ENCODE measurements around the gene USP53.
A peak's percentile ranks its signal among the peaks of the same experiment; 100 is the strongest.

USP53 gene

DNA sequence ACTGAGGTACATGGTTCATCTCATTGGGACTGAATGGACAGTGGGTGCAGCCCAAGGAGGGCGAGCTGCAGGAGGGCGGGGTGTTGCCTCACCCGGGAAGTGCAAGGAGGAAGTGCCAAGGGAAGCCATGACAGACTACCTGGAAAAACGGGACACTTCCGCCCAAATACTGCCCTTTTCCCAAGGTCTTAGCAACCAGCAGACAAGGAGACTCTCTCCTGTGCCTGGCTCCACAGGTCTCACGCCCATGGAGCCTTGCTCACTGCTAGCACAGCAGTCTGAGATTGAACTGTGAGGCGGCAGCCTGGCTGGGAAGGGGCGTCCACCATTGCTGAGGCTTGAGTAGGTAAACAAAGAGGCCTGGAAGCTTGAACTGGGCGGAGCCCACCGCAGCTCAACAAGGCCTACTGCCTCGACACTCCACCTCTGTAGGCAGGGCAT, 14.7 kb upstream of the USP53 start:
- Histone ChIP-seq H3K27ac (no peak overlapping the region), H4K20me1 (no peaks in the 10 kb centered on the region), H3K4me3 (no peak overlapping the region), H3K27me3 (no peaks in the 10 kb centered on the region), H3K4me1 (0 out of 20 replicates have a peak, but pooled peaks cover 0 to 4% (median 0%) of the 10 kb centered on the region in 10 experiments), H3K4me2 (no peak overlapping the region), H3K36me3 (no peaks in the 10 kb centered on the region), H3K9ac (no peak overlapping the region), H3K9me3 (replicated peaks in 1 of 11) (peaks cover 0 to 15% (median 4%) of the 10 kb centered on the region in 11 experiments; a peak in 5 of 22 replicates)
- no peak for TF ChIP-seq Cebpa-rat (IDR thresholded peaks at IDR 0.05)

DNA sequence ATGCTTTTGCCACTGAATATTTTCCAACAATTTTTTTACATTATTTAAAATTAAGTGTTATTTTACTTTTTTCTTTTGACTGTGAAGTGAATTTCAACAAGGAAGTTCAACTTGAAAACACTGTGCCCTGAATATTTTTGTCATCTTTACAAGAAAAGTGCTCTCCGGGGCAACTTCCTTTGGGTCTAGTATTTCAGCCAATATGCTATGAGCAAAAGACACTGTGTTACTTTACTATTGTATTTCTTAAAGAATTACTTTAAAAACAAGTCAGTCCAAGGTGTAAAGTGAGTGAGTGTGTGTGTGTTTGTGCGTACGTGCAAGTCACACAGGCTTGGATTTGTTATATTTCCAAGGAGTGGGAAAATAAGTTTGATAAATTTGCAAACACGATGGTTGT, 7.6 kb upstream of the USP53 start:
- Histone ChIP-seq H3K4me3 (no peak overlapping the region), H4K20me1 (no peaks in the 10 kb centered on the region), H3K4me2 (peak overlapping the region in 2 of 11 experiments; percentile 12 to 32; a peak in 1 of 22 replicates), H3K27me3 (no peaks in the 10 kb centered on the region), H3K9ac (no peak overlapping the region), H3K4me1 (peaks cover 0 to 48% (median 15%) of the 10 kb centered on the region in 10 experiments; a peak in 13 of 20 replicates), H3K27ac (no peak overlapping the region), H3K9me3 (replicated peaks in 1 of 11) (peaks cover 0 to 10% (median 0%) of the 10 kb centered on the region in 11 experiments; a peak in 1 of 22 replicates), H3K36me3 (no peaks in the 10 kb centered on the region)
- TF ChIP-seq Cebpa-rat (IDR thresholded peaks at IDR 0.05), result no peak

DNA sequence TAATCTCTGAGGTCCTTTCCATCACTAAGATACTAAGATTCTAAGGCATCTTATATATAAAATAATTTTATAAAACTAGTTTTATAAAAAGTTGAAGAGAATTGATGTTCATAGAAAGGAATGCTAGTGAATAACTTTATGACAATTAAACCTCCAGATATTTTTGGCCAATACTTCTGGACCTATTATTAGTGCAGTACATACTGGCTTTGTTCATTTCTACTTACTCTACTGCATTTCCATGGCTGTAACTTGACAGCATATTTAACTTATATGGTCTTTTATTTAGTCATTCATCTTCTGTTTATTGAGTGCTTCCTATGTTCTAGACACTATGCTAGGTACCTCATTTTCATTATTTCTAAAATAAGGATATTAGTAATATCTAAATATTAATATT, 6.8 kb upstream of the USP53 start:
- Histone ChIP-seq H3K27me3 (no peaks in the 10 kb centered on the region), H3K36me3 (no peaks in the 10 kb centered on the region), H3K9ac (no peak overlapping the region), H3K4me1 (peaks cover 0 to 56% (median 18%) of the 10 kb centered on the region in 10 experiments; a peak in 15 of 20 replicates), H4K20me1 (no peaks in the 10 kb centered on the region), H3K4me2 (no peak overlapping the region; a peak in 1 of 22 replicates), H3K9me3 (replicated peaks in 1 of 11) (peaks cover 0 to 10% (median 0%) of the 10 kb centered on the region in 11 experiments; a peak in 1 of 22 replicates), H3K4me3 (no peak overlapping the region), H3K27ac (no peak overlapping the region)
- TF ChIP-seq Cebpa-rat (IDR thresholded peaks at IDR 0.05), result no peak

DNA sequence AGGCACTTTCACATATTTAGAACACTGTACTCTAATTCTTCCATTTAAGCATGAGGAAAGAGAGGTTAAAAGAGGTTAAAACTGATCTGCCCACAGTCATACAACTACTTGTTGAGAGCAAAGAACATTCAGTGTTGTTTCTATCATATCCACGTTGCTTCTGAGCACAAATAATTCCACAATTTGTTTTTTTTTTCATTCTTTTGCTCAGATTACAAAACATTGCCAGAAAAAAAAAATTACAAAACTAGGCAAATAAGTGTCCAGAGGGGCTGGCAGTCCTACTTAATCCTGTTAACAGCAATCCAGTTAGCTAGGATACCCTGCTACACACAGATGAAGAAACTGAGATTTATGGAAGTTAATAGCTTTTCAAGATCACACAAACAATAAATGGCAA, 6.3 kb upstream of the USP53 start:
- no peaks in the 10 kb centered on the region for H3K27me3 ChIP-seq
- H3K4me3 ChIP-seq, result no peak overlapping the region
- peaks cover 0 to 10% (median 0%) of the 10 kb centered on the region in 11 experiments; a peak in 1 of 22 replicates for H3K9me3 ChIP-seq (replicated peaks in 1 of 11)
- H3K27ac ChIP-seq, result no peak overlapping the region
- peaks cover 4 to 61% (median 23%) of the 10 kb centered on the region in 10 experiments; a peak in 19 of 20 replicates for H3K4me1 ChIP-seq
- H3K4me2 ChIP-seq, result peak overlapping the region in 3 of 11 experiments; percentile 50 to 61 (median 56); a peak in 4 of 22 replicates
- no peaks in the 10 kb centered on the region for H3K36me3 ChIP-seq
- TF ChIP-seq Cebpa-rat (IDR thresholded peaks at IDR 0.05), result no peak
- no peak overlapping the region for H3K9ac ChIP-seq
- H4K20me1 ChIP-seq, result no peaks in the 10 kb centered on the region

DNA sequence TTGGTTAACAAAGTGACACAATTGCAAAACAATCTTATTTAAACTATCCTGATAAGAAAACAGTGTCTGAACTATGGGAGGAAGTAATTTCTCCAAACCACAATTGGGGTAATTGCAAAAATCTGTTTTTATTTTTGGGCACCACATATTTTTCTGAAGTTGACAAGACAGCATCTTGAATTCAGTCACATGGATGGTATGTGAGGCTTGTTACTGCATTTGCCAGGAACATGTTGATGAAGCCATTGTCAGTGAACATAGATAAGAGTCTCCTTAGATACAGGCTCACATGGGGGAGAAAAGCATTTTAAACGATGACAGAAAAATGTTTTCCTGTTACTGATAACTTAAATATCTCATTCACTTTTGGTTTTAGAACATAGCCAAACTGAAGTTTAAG, 5.5 kb upstream of the USP53 start:
- H3K27ac ChIP-seq, result no peak overlapping the region
- no peak overlapping the region for H3K4me3 ChIP-seq
- no peaks in the 10 kb centered on the region for H4K20me1 ChIP-seq
- peak overlapping the region in 9 of 11 experiments; percentile 3 to 66 (median 50); a peak in 14 of 22 replicates for H3K4me2 ChIP-seq
- H3K9me3 ChIP-seq (replicated peaks in 1 of 11), result peaks cover 0 to 8% (median 0%) of the 10 kb centered on the region in 11 experiments; a peak in 1 of 22 replicates
- TF ChIP-seq Cebpa-rat (IDR thresholded peaks at IDR 0.05), result no peak
- H3K4me1 ChIP-seq, result peaks cover 11 to 62% (median 29%) of the 10 kb centered on the region in 10 experiments; a peak in 19 of 20 replicates
- no peaks in the 10 kb centered on the region for H3K27me3 ChIP-seq
- no peak overlapping the region for H3K9ac ChIP-seq
- no peaks in the 10 kb centered on the region for H3K36me3 ChIP-seq

DNA sequence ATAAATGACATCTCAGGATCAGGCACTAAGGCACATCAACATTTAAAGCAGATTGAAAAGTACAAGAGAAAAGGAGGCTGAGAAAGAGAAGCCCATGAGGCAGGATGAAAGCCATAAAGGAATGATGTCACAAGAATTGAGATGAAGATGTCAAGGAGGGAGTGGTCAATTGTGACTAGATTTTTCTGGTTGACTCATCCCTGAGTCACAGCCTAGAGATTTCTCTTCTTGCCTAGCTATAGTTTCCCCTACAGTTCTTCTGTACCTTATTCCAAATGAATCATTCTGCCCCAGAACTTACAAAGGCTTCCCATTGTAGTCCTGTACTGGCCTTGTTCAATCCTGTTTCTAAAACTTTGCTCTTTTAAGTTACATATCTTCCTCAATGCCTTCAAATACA, 3.4 kb upstream of the USP53 start:
- H3K27me3 ChIP-seq, result no peaks in the 10 kb centered on the region
- TF ChIP-seq Cebpa-rat (IDR thresholded peaks at IDR 0.05), result no peak
- H3K36me3 ChIP-seq, result no peaks in the 10 kb centered on the region
- peak overlapping the region in 6 of 11 experiments; percentile 20 to 90 (median 39); a peak in 10 of 22 replicates for H3K4me2 ChIP-seq
- H4K20me1 ChIP-seq, result no peaks in the 10 kb centered on the region; a peak in 1 of 22 replicates
- no peaks in the 10 kb centered on the region for H3K9me3 ChIP-seq (replicated peaks in 1 of 11)
- no peak overlapping the region for H3K9ac ChIP-seq
- H3K4me1 ChIP-seq, result peaks cover 18 to 68% (median 38%) of the 10 kb centered on the region in 10 experiments
- H3K4me3 ChIP-seq, result no peak overlapping the region
- H3K27ac ChIP-seq, result peak overlapping the region in 3 of 11 experiments; percentile 3 to 39 (median 27); a peak in 4 of 22 replicates

DNA sequence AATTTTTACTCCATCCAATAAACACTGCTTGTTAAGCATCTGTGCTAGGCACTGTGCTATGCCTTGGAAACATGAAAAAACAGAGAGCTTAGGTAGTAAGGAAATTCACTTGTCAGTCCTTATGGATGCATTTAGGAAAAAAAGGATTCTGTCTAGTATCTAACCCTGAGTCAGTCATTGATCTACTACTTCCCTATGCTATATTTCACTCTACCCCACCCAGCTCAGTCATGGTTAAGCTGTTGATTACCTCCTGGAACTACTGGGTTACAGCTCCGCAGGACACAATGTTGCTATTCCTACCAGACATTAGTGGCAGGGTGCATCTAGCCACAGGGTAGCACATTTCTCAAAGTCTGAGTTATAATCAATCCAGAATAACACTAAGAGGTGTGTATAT, 2.9 kb upstream of the USP53 start:
- Histone ChIP-seq H3K4me2 (peak overlapping the region in 6 of 11 experiments; percentile 20 to 90 (median 39); a peak in 11 of 22 replicates), H3K4me1 (peaks cover 19 to 70% (median 41%) of the 10 kb centered on the region in 10 experiments)

DNA sequence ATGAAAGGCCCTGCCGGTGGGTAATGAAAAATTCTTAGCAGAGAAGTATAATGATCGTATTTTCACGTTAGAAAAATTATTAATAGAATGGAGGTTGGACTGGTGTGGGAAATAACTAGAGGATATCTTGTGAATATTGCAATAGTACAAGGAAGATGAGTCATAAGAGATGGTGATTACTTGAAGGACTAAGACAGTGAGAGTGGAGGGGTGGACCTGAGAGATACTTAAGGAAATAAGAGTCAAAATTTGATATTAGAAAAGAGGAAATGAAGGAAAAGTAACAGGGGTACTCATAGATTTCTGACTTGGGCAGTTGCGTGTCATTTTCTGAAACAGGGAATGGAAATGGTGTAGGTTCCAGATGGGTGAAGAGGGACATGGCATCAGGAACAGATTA, 1.7 kb upstream of the USP53 start:
- H3K4me3 ChIP-seq, result peak overlapping the region in 1 of 10 experiments; percentile 81; a peak in 3 of 20 replicates
- no peaks in the 10 kb centered on the region for H3K9me3 ChIP-seq (replicated peaks in 1 of 11)
- H4K20me1 ChIP-seq, result no peaks in the 10 kb centered on the region; a peak in 1 of 22 replicates
- H3K27ac ChIP-seq, result no peak overlapping the region
- no peak overlapping the region for H3K9ac ChIP-seq
- H3K4me2 ChIP-seq, result peak overlapping the region; percentile 67 to 92 (median 86)
- 0 out of 22 replicates have a peak, but pooled peaks cover 0 to under 1% (median 0%) of the 10 kb centered on the region in 11 experiments for H3K36me3 ChIP-seq
- no peaks in the 10 kb centered on the region for H3K27me3 ChIP-seq
- no peak for TF ChIP-seq Cebpa-rat (IDR thresholded peaks at IDR 0.05)
- H3K4me1 ChIP-seq, result peaks cover 19 to 67% (median 41%) of the 10 kb centered on the region in 10 experiments

More for the DNA sequence above, 2.9 kb upstream of the USP53 start:
- Histone ChIP-seq H3K36me3 (no peaks in the 10 kb centered on the region), H3K27ac (peak overlapping the region in 3 of 11 experiments; percentile 3 to 39 (median 27); a peak in 4 of 22 replicates), H3K9me3 (replicated peaks in 1 of 11) (no peaks in the 10 kb centered on the region), H4K20me1 (no peaks in the 10 kb centered on the region; a peak in 1 of 22 replicates), H3K4me3 (no peak overlapping the region), H3K9ac (peak overlapping the region in 1 of 11 experiments; percentile 17; a peak in 1 of 22 replicates), H3K27me3 (no peaks in the 10 kb centered on the region)
- TF ChIP-seq Cebpa-rat (IDR thresholded peaks at IDR 0.05), result no peak

DNA sequence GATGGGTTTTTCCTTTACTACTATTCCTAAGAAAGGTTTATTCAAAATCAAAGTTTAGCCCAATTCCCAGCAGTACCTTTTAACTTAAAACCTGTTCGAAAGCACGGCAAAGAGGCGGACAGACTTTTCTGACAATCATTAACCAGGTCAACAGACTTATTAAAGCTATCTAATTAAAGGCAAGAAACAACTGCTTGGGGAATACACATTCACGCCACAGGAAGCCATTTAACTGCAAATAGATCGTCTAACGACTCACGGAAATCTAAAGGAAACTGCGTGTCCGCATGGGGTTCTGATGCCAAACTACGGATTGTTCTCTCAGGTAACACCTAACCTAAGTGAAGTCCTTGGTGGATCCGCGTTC, 663 bp upstream of the USP53 start:
- H3K4me3 ChIP-seq, result peak overlapping the region; percentile 74 to 82 (median 78)
- H3K4me1 ChIP-seq, result peaks cover 19 to 62% (median 38%) of the 10 kb centered on the region in 10 experiments
- no peaks in the 10 kb centered on the region for H3K27me3 ChIP-seq
- H3K9me3 ChIP-seq (replicated peaks in 1 of 11), result no peaks in the 10 kb centered on the region
- peak overlapping the region; percentile 67 to 92 (median 86) for H3K4me2 ChIP-seq
- no peak for TF ChIP-seq Cebpa-rat (IDR thresholded peaks at IDR 0.05)
- peak overlapping the region; percentile 47 to 85 (median 79); a peak in 21 of 22 replicates for H3K27ac ChIP-seq
- H3K9ac ChIP-seq, result peak overlapping the region; percentile 75 to 88 (median 84)
- H4K20me1 ChIP-seq, result no peaks in the 10 kb centered on the region; a peak in 2 of 22 replicates
- peaks cover 0 to 3% (median 0%) of the 10 kb centered on the region in 11 experiments; a peak in 2 of 22 replicates for H3K36me3 ChIP-seq
